Lower leg skin (tissue), 4 donors: ENCODE results near the gene LDB2. TPM values are rescaled to one million over a fixed set of nuclear protein-coding genes. Genes with fewer than 3 reads are reported as not detected.

Experiments used
- DNase-seq, 2 donors: peaks; one replicate each; pipeline ENCODE4 v3.0.0-alpha.2; 2019; ENCODE audit warnings: low spot score in 2 of 2
- H3K4me3 ChIP-seq: fragments of 200-600 bp; sonication (generic); 2 replicates; pipeline ENCODE4 v1.5.1; 2017; ENCODE audit warnings: mild to moderate bottlenecking, low read depth; ENCODE audit not compliant: poor library complexity, severe bottlenecking
- CTCF ChIP-seq, 3 donors: fragments of 450-650 bp; IDR thresholded peaks; one replicate each; pipeline ENCODE4 v1.5.1; 2016; ENCODE audit warnings: antibody characterized with exemption in 3 of 3, mild to moderate bottlenecking in 3 of 3, moderate library complexity in 2 of 3
- POLR2A ChIP-seq, 2 donors: fragments of 450-650 bp; IDR thresholded peaks; one replicate each; pipeline ENCODE4 v1.6.1; 2016 to 2017; ENCODE audit warnings: antibody characterized with exemption in 2 of 2, mild to moderate bottlenecking in 1 of 2, moderate library complexity in 1 of 2
- WGBS, 2 donors: methylation state at CpG; one replicate each; pipeline ENCODE4 v1.1.5; 2018; 5-methylcytosine and 5-hydroxymethylcytosine counted together
- intact Hi-C: fragments of 100-400 bp; cut with DNase I; formaldehyde crosslinking; loops from one replicate; pipeline ENCODE4 v1.15.0; 2023; ENCODE audit warnings: low total_unique reads
- total RNA-seq, 4 donors: library from RNA; depleted of rRNA; stranded (reverse); fragments of >200 nt; gene quantifications; one replicate each; pipeline ENCODE4 v1.1.0, GENCODE V29; 2016

The LDB2 gene
- total RNA-seq, 4 donors from 2014 or later, result 5.4 to 14.0 (median 7.8) TPM

DNA sequence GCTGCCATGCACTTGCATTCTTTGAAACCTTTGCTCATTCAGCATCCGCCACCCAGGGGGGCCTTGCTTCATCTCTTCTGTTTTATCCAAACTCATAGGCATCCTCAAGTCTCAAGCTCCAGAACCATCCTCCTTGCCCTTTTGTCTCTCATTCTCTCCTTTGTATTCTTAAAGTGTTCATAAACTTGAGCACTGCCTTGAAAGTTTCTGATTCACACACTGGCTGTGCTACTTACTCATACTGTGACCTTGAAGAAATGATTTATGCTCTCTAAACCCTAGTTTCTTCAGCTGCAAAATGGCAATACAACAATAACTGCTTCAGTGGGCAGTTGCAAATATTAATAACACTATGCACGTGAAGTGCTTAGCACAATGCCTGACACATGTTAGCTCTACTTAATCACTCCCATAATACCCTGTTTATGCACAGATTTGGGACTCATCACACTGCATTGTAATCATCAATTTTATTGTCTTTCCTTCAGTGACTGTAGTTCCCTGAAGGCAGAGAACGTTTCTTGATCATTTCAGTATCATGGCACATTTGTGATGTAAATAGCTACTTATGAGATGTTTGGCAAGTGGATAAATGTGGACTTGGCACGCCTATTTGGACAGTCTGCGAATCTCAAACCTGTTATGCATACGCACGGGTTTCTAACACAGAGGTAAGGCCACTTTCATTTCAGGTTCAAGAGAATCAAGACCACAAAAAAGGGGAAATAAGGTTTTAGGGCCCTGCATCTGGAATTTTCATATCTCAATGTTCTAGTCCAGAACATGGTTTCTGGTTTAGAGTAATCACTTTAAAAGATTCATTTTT is 291.0 kb downstream of the LDB2 start:
- 65 to 67% methylated on average over 7 of the region's 7 CpGs for WGBS, 2 donors
- TF ChIP-seq CTCF (IDR thresholded peaks at IDR 0.05) (no peak), POLR2A (IDR thresholded peaks at IDR 0.05) (no peak)
- DNase-seq, result no peak
- no peak overlapping the region for H3K4me3 ChIP-seq
- intact Hi-C loops, result no loop called here

DNA sequence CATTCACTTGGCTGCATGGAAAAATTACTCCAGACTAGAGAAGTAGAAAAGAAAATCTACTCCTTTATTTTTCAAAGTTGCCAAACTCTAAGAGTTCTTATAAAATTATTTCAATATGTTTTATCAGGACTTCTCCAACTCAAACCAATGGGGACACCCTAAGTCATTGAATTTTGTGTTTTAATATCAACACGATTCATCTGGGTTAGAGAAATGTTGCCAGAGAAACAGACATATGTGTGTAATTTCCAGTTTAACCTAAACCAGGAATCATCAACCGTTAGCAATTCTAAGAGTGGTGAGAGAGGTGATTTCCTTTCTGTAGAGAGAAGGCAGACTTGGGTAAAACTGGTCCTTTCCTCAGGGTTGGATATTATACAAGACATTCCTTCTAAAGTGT is 291.8 kb downstream of the LDB2 start:
- H3K4me3 ChIP-seq, result no peak overlapping the region
- intact Hi-C loops, result no loop called here
- DNase-seq, result no peak
- WGBS, 2 donors, result 40 to 52% methylated on average over 2 of the region's 2 CpGs
- TF ChIP-seq CTCF (IDR thresholded peaks at IDR 0.05), result no peak
- no peak for TF ChIP-seq POLR2A (IDR thresholded peaks at IDR 0.05)

DNA sequence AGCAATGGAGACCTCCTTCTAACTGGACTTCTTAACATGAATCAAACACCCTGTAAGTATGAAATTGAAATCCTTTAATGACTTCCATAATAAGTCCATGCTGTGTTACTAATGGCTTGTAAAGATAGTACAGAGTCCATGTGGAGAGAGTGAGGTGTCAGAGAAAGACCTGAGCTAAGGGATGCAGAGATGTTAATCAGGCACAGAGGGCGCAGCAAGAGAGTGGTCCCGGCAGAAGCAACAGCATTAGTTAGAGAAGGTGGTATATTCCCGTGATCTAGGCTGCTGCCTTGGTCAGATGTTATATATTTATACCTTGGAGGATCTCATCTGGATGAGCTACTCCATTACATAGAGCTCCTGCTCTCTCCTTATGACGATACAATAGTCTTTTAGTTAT is 295.3 kb downstream of the LDB2 start:
- intact Hi-C loops, result no loop called here
- WGBS, 2 donors, result 77 to 82% methylated on average over 4 of the region's 4 CpGs
- TF ChIP-seq POLR2A (IDR thresholded peaks at IDR 0.05) (no peak), CTCF (IDR thresholded peaks at IDR 0.05) (no peak)
- no peak overlapping the region for H3K4me3 ChIP-seq
- DNase-seq, result no peak

- DNase-seq, result no peak
- TF ChIP-seq CTCF (IDR thresholded peaks at IDR 0.05), result no peak
- TF ChIP-seq POLR2A (IDR thresholded peaks at IDR 0.05), result no peak
- H3K4me3 ChIP-seq, result no peak overlapping the region
- 60 to 66% methylated on average over 7 of the region's 7 CpGs for WGBS, 2 donors
- intact Hi-C loops, result no loop called here
These were observed 299.7 kb downstream of the LDB2 start for GRCh38 chr4:16598597-16599206.

GRCh38 chr4:16597845-16598596 is 300.4 kb downstream of the LDB2 start:
- DNase-seq, result no peak
- TF ChIP-seq POLR2A (IDR thresholded peaks at IDR 0.05) (no peak), CTCF (IDR thresholded peaks at IDR 0.05) (no peak)
- H3K4me3 ChIP-seq, result no peak overlapping the region
- intact Hi-C loops, result no loop called here
- 74 to 91% methylated on average over 6 of the region's 6 CpGs for WGBS, 2 donors
